ENCODE measurements around the gene C2orf76.

DNA sequence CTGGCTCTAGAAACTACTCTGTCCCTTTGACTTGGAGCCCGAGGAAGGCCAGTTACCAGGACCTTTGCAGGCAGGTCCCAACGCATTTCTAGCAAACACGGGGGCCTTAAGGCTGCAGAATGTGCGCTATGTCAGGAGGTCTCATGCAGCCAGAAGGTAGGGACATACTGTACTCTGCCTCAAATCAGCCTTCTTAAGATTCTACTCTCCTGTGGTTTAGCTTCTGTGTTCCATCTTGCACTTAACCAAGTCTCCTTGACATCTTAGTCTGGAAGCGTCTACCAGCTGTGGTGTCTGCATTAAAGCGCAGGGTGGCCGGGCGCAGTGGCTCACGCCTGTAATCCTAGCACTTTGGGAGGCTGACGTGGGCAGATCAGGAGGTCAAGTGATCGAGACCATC is 77.5 kb downstream of the C2orf76 start:
- no peak for TF ChIP-seq CTCF (IDR thresholded peaks at IDR 0.05; ENCODE audit: low read length)
- TF ChIP-seq EZH2 (IDR thresholded peaks at IDR 0.05; ENCODE audit: borderline replicate concordance, low read length) = no peak

Measured in OCI-LY1 (cell line).